Central memory CD8-positive, alpha-beta T cell (primary cell): ENCODE data around the gene GPS1.
A peak's percentile ranks its signal among the peaks of the same experiment; 100 is the strongest.

Experiments used
- ATAC-seq: fragments of 150-1000 bp; cut with Tn5 transposase; replicated peaks from 2 replicates; pipeline ENCODE4 v1.10.0; 2022; ENCODE audit warnings: mild to moderate bottlenecking, moderate FRiP score, moderate number of reproducible peaks; ENCODE audit not compliant: poor library complexity, severe bottlenecking; ENCODE audit errors: extremely low read depth
- DNase-seq, 2 donors: peaks; one replicate each; pipeline ENCODE4 v3.0.0; 2021; ENCODE audit warnings: low spot score in 2 of 2
- H3K27ac Mint-ChIP-seq: one replicate; pipeline ENCODE4 v1.8.0; 2022; ENCODE audit warnings: low read depth, mild to moderate bottlenecking, moderate library complexity, mixed read lengths
- H3K27me3 Mint-ChIP-seq: one replicate; pipeline ENCODE4 v1.8.0; 2022; ENCODE audit warnings: mixed read lengths
- H3K36me3 Mint-ChIP-seq: one replicate; pipeline ENCODE4 v1.8.0; 2022; ENCODE audit warnings: mild to moderate bottlenecking, moderate library complexity, mixed read lengths; ENCODE audit not compliant: insufficient read depth
- H3K4me1 Mint-ChIP-seq: one replicate; pipeline ENCODE4 v1.8.0; 2022; ENCODE audit warnings: mixed read lengths
- H3K4me3 Mint-ChIP-seq: one replicate; pipeline ENCODE4 v1.8.0; 2022; ENCODE audit warnings: mild to moderate bottlenecking, moderate library complexity, mixed read lengths
- H3K9me3 Mint-ChIP-seq: one replicate; pipeline ENCODE4 v1.8.0; 2022; ENCODE audit warnings: mixed read lengths

Gene GPS1

GRCh38 chr17:82062984-82063368 lies 11.3 kb downstream of the GPS1 start:
- DNase-seq (no peak), ATAC-seq (no peak)
- Mint-ChIP-seq H3K4me1 (peaks cover 7% of the 10 kb centered on the region), H3K36me3 (peaks cover 13% of the 10 kb centered on the region), H3K4me3 (no peak overlapping the region), H3K27ac (no peak overlapping the region), H3K27me3 (no peaks in the 10 kb centered on the region), H3K9me3 (no peaks in the 10 kb centered on the region)

- H3K4me1 Mint-ChIP-seq, result peaks cover 7% of the 10 kb centered on the region
- peaks cover 11% of the 10 kb centered on the region for H3K36me3 Mint-ChIP-seq
- peak overlapping the region; percentile 77 for H3K4me3 Mint-ChIP-seq
- no peaks in the 10 kb centered on the region for H3K9me3 Mint-ChIP-seq
- ATAC-seq (no peak), DNase-seq (no peak)
- peak overlapping the region; percentile 38 for H3K27ac Mint-ChIP-seq
- no peaks in the 10 kb centered on the region for H3K27me3 Mint-ChIP-seq
Observed at GRCh38 chr17:82063424-82064415, 12.0 kb downstream of the GPS1 start.

GRCh38 chr17:82064433-82065192 lies 12.9 kb downstream of the GPS1 start:
- no peaks in the 10 kb centered on the region for H3K9me3 Mint-ChIP-seq
- ATAC-seq, result no peak
- DNase-seq, result no peak

GRCh38 chr17:82065193-82065637 lies 13.5 kb downstream of the GPS1 start:
- DNase-seq (no peak), ATAC-seq (peak; percentile 66)
- Mint-ChIP-seq H3K27me3 (no peaks in the 10 kb centered on the region), H3K4me3 (peak overlapping the region; percentile 77), H3K27ac (peak overlapping the region; percentile 92), H3K9me3 (no peaks in the 10 kb centered on the region), H3K36me3 (peaks cover 10% of the 10 kb centered on the region), H3K4me1 (peaks cover 7% of the 10 kb centered on the region)

More at GRCh38 chr17:82064433-82065192, 12.9 kb downstream of the GPS1 start:
- peaks cover 7% of the 10 kb centered on the region for H3K4me1 Mint-ChIP-seq
- H3K36me3 Mint-ChIP-seq, result peaks cover 10% of the 10 kb centered on the region
- H3K4me3 Mint-ChIP-seq, result peak overlapping the region; percentile 77
- H3K27ac Mint-ChIP-seq, result peak overlapping the region; percentile 38
- H3K27me3 Mint-ChIP-seq, result no peaks in the 10 kb centered on the region

GRCh38 chr17:82065638-82066303 lies 14.1 kb downstream of the GPS1 start, which contains the start of gene DUS1L:
DUS1L (minus strand) TSS chr17:82065804; CDS start chr17:82065059, 745 bp downstream.
- H3K9me3 Mint-ChIP-seq, result no peaks in the 10 kb centered on the region
- H3K4me1 Mint-ChIP-seq, result peaks cover 7% of the 10 kb centered on the region
- no peaks in the 10 kb centered on the region for H3K27me3 Mint-ChIP-seq
- H3K36me3 Mint-ChIP-seq, result peaks cover 10% of the 10 kb centered on the region
- peak within 1 kb of the TSS; percentile 77 for H3K4me3 Mint-ChIP-seq
- peak within 1 kb of the TSS; percentile 92 for H3K27ac Mint-ChIP-seq
- DNase-seq (peak; percentile 54 to 63), ATAC-seq (peak; percentile 85)

GRCh38 chr17:82070611-82071010 lies 18.9 kb downstream of the GPS1 start:
- H3K27ac Mint-ChIP-seq, result no peak overlapping the region
- H3K27me3 Mint-ChIP-seq, result no peaks in the 10 kb centered on the region
- peaks cover 6% of the 10 kb centered on the region for H3K36me3 Mint-ChIP-seq
- H3K4me3 Mint-ChIP-seq, result no peak overlapping the region
- DNase-seq (no peak), ATAC-seq (no peak)
- peaks cover 7% of the 10 kb centered on the region for H3K4me1 Mint-ChIP-seq
- H3K9me3 Mint-ChIP-seq, result no peaks in the 10 kb centered on the region

- H3K4me1 Mint-ChIP-seq, result no peaks in the 10 kb centered on the region
Observed at GRCh38 chr17:82072827-82073226, 21.1 kb downstream of the GPS1 start.

GRCh38 chr17:82073446-82073845 lies 21.7 kb downstream of the GPS1 start:
- H3K36me3 Mint-ChIP-seq, result peaks cover 5% of the 10 kb centered on the region
- H3K4me1 Mint-ChIP-seq, result no peaks in the 10 kb centered on the region
- H3K4me3 Mint-ChIP-seq, result no peak overlapping the region
- no peaks in the 10 kb centered on the region for H3K9me3 Mint-ChIP-seq
- ATAC-seq, result no peak
- no peak for DNase-seq
- no peaks in the 10 kb centered on the region for H3K27me3 Mint-ChIP-seq
- no peak overlapping the region for H3K27ac Mint-ChIP-seq

More at GRCh38 chr17:82072827-82073226, 21.1 kb downstream of the GPS1 start:
- no peak overlapping the region for H3K27ac Mint-ChIP-seq
- H3K36me3 Mint-ChIP-seq, result peaks cover 4% of the 10 kb centered on the region
- no peaks in the 10 kb centered on the region for H3K9me3 Mint-ChIP-seq
- H3K4me3 Mint-ChIP-seq, result no peak overlapping the region
- DNase-seq (no peak), ATAC-seq (no peak)
- H3K27me3 Mint-ChIP-seq, result no peaks in the 10 kb centered on the region

GRCh38 chr17:82076018-82076784 lies 24.5 kb downstream of the GPS1 start:
- Mint-ChIP-seq H3K27me3 (no peaks in the 10 kb centered on the region), H3K36me3 (peaks cover 13% of the 10 kb centered on the region), H3K4me1 (no peaks in the 10 kb centered on the region), H3K9me3 (no peaks in the 10 kb centered on the region), H3K4me3 (no peak overlapping the region), H3K27ac (no peak overlapping the region)
- ATAC-seq, result no peak
- DNase-seq, result no peak

GRCh38 chr17:82076785-82077591 lies 25.3 kb downstream of the GPS1 start:
- Mint-ChIP-seq H3K9me3 (no peaks in the 10 kb centered on the region), H3K36me3 (peaks cover 13% of the 10 kb centered on the region), H3K27me3 (no peaks in the 10 kb centered on the region), H3K4me1 (no peaks in the 10 kb centered on the region), H3K27ac (no peak overlapping the region), H3K4me3 (no peak overlapping the region)
- DNase-seq (no peak), ATAC-seq (no peak)
